Sigmoid colon (tissue), 4 donors: ENCODE data around the gene PVALB.

Experiments
- EP300 ChIP-seq, 4 donors: sonication (generic); formaldehyde crosslinking; IDR thresholded peaks; one replicate each; pipeline ENCODE4 v1.6.1; 2017; ENCODE audit warnings: antibody characterized with exemption in 4 of 4
- POLR2AphosphoS5 ChIP-seq, 4 donors: sonication (generic); formaldehyde crosslinking; IDR thresholded peaks; one replicate each; pipeline ENCODE4 v1.6.1; 2017; ENCODE audit warnings: antibody characterized with exemption in 4 of 4
- TF ChIP-seq, protein P1 (sequence below), 4 experiments: fragments of 450-650 bp in 3 of 4; fragments of 200-600 bp in 1 of 4; IDR thresholded peaks; one replicate each; pipeline ENCODE4 v1.5.1; 2016 to 2019; ENCODE audit warnings: antibody characterized with exemption in 4 of 4, mild to moderate bottlenecking in 3 of 4, moderate library complexity in 2 of 4

DNA sequence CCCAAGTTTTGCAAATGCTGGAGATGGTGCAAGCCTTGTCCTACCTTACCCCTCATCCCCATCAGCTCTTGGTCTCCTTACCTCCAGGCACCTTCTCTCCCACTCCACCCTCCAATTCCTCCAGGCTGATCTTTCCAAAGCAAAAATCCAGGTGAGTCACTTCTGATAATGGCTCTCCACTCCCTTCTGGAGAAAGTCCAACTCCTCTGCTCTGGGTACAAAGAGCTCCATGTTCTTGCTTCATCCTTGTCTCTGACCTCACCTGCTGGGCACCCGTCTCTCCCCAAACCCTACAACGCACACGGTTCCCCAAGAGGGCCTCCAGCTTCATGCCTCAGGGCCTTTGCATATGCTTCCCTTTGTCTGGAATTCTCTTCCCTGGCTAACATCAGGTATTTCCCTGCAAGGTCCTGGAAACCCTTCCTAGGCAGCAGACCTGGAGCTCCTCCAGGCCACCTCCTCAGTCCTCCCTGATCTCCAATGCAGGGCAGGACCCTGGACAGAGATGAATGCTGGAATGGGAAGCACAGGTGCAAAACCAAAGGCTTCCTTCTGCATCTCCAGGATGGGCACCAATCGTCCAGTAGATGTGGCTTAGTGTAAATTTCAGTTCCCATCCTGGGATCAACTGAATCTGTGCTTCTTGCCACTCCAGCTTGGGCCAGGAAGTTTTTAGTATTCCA is 63.6 kb downstream of the PVALB start:
- TF ChIP-seq, protein P1, sequence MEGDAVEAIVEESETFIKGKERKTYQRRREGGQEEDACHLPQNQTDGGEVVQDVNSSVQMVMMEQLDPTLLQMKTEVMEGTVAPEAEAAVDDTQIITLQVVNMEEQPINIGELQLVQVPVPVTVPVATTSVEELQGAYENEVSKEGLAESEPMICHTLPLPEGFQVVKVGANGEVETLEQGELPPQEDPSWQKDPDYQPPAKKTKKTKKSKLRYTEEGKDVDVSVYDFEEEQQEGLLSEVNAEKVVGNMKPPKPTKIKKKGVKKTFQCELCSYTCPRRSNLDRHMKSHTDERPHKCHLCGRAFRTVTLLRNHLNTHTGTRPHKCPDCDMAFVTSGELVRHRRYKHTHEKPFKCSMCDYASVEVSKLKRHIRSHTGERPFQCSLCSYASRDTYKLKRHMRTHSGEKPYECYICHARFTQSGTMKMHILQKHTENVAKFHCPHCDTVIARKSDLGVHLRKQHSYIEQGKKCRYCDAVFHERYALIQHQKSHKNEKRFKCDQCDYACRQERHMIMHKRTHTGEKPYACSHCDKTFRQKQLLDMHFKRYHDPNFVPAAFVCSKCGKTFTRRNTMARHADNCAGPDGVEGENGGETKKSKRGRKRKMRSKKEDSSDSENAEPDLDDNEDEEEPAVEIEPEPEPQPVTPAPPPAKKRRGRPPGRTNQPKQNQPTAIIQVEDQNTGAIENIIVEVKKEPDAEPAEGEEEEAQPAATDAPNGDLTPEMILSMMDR (IDR thresholded peaks at IDR 0.05) = no peak
- TF ChIP-seq EP300 (IDR thresholded peaks at IDR 0.05) (no peak), POLR2AphosphoS5 (IDR thresholded peaks at IDR 0.05) (no peak)
